Esophagus (tissue), 2 donors: ENCODE data around the gene RAD51B. TPM values are rescaled to one million over a fixed set of nuclear protein-coding genes. Genes with fewer than 3 reads are reported as not detected.

ENCODE experiments used
- H3K27ac ChIP-seq, 2 donors: one replicate each; pipeline ENCODE4 v1.5.1; 2013; ENCODE audit warnings: low read depth in 2 of 2, mild to moderate bottlenecking in 2 of 2, inconsistent platforms in 1 of 2, low read length in 1 of 2, moderate library complexity in 1 of 2
- H3K27me3 ChIP-seq, 2 donors: one replicate each; pipeline ENCODE4 v1.6.1; 2013; ENCODE audit warnings: low read length in 2 of 2, control low read depth in 1 of 2, mild to moderate bottlenecking in 1 of 2; ENCODE audit not compliant: insufficient read depth in 2 of 2, control insufficient read depth in 1 of 2
- H3K36me3 ChIP-seq, 2 donors: one replicate each; pipeline ENCODE4 v1.6.1; 2013; ENCODE audit warnings: low read length in 1 of 2; ENCODE audit not compliant: control insufficient read depth in 2 of 2, insufficient read depth in 2 of 2
- H3K4me1 ChIP-seq, 2 donors: one replicate each; pipeline ENCODE4 v1.6.1; 2013; ENCODE audit warnings: low read length in 1 of 2; ENCODE audit not compliant: control insufficient read depth in 2 of 2, insufficient read depth in 2 of 2
- H3K4me3 ChIP-seq, 2 donors: one replicate each; pipeline ENCODE4 v1.5.1; 2013; ENCODE audit warnings: low read length in 2 of 2, mild to moderate bottlenecking in 2 of 2, low read depth in 1 of 2, moderate library complexity in 1 of 2
- H3K9me3 ChIP-seq, 2 donors: one replicate each; pipeline ENCODE4 v1.6.1; 2013; ENCODE audit warnings: mild to moderate bottlenecking in 2 of 2, low read depth in 1 of 2, low read length in 1 of 2, moderate library complexity in 1 of 2; ENCODE audit not compliant: control insufficient read depth in 2 of 2, insufficient read depth in 1 of 2
- WGBS, 2 donors: extraction: QIAGEN DNeasy Blood & Tissue Kit; methylation state at CpG; one replicate each; pipeline ENCODE4 v1.1.7; 2013; 5-methylcytosine and 5-hydroxymethylcytosine counted together
- polyA plus RNA-seq, 2 donors: library from polyadenylated mRNA; stranded (reverse); fragments of 200-250 nt; gene quantifications; one replicate each; pipeline ENCODE4 v1.2.3, GENCODE V29; 2013
- donor health status: healthy with polysubstance abuse.
- donor health status: Bipolar disorder and iron deficiency.

The RAD51B gene
- polyA plus RNA-seq, 2 donors: 3.2 to 4.0 TPM

- H3K27ac ChIP-seq: no peak overlapping the region
- WGBS, 2 donors: 77 to 85% methylated on average over 11 of the region's 11 CpGs
- peaks cover 0 to 8% of the 10 kb centered on the region in 2 donors for H3K4me1 ChIP-seq
- H3K27me3 ChIP-seq: no peaks in the 10 kb centered on the region
- peaks cover 0 to 2% of the 10 kb centered on the region in 2 donors for H3K36me3 ChIP-seq
- H3K4me3 ChIP-seq: no peak overlapping the region
- H3K9me3 ChIP-seq: no peaks in the 10 kb centered on the region
Measured at GRCh38 chr14:68687746-68688145, 868.2 kb downstream of the RAD51B start.

GRCh38 chr14:68688872-68689371 lies 869.3 kb downstream of the RAD51B start:
- Histone ChIP-seq H3K9me3 (no peaks in the 10 kb centered on the region), H3K4me1 (peaks cover 0 to 4% of the 10 kb centered on the region in 2 donors), H3K36me3 (peaks cover 0 to 2% of the 10 kb centered on the region in 2 donors), H3K27ac (no peak overlapping the region), H3K4me3 (no peak overlapping the region), H3K27me3 (no peaks in the 10 kb centered on the region)
- WGBS, 2 donors: 36 to 43% methylated on average over 9 of the region's 9 CpGs

- H3K27ac ChIP-seq: no peak overlapping the region
- H3K27me3 ChIP-seq: no peaks in the 10 kb centered on the region
- 86% methylated on average over 5 of the region's 5 CpGs for WGBS, 2 donors
- H3K4me1 ChIP-seq: peaks cover 0 to 4% of the 10 kb centered on the region in 2 donors
- no peaks in the 10 kb centered on the region for H3K9me3 ChIP-seq
- H3K4me3 ChIP-seq: no peak overlapping the region
- H3K36me3 ChIP-seq: peaks cover 0 to 2% of the 10 kb centered on the region in 2 donors
Measured at GRCh38 chr14:68689511-68689910, 869.9 kb downstream of the RAD51B start.

- no peak overlapping the region for H3K27ac ChIP-seq
- no peaks in the 10 kb centered on the region for H3K9me3 ChIP-seq
- H3K27me3 ChIP-seq: no peaks in the 10 kb centered on the region
- H3K4me3 ChIP-seq: no peak overlapping the region
- WGBS, 2 donors: 90 to 92% methylated on average over 13 of the region's 13 CpGs
- H3K36me3 ChIP-seq: peaks cover 0 to 2% of the 10 kb centered on the region in 2 donors
- peaks cover 0 to 6% of the 10 kb centered on the region in 2 donors for H3K4me1 ChIP-seq
Measured at GRCh38 chr14:68690089-68690958, 870.7 kb downstream of the RAD51B start.

GRCh38 chr14:68691031-68691791 lies 871.6 kb downstream of the RAD51B start:
- H3K27ac ChIP-seq: no peak overlapping the region
- H3K9me3 ChIP-seq: no peaks in the 10 kb centered on the region
- H3K4me3 ChIP-seq: no peak overlapping the region
- WGBS, 2 donors: 91 to 92% methylated on average over 24 of the region's 24 CpGs
- peaks cover 0 to 10% of the 10 kb centered on the region in 2 donors for H3K4me1 ChIP-seq
- H3K36me3 ChIP-seq: peaks cover 0 to 2% of the 10 kb centered on the region in 2 donors
- H3K27me3 ChIP-seq: no peaks in the 10 kb centered on the region

- Histone ChIP-seq H3K9me3 (no peaks in the 10 kb centered on the region), H3K27ac (no peak overlapping the region), H3K4me3 (no peak overlapping the region), H3K27me3 (no peaks in the 10 kb centered on the region), H3K4me1 (peaks cover 0 to 10% of the 10 kb centered on the region in 2 donors), H3K36me3 (peaks cover 0 to 2% of the 10 kb centered on the region in 2 donors)
- WGBS, 2 donors: 90 to 91% methylated on average over 3 of the region's 3 CpGs
Measured at GRCh38 chr14:68691792-68692118, 872.2 kb downstream of the RAD51B start.

- H3K4me1 ChIP-seq: peaks cover 0 to 10% of the 10 kb centered on the region in 2 donors
- peaks cover 0 to 2% of the 10 kb centered on the region in 2 donors for H3K36me3 ChIP-seq
- no peak overlapping the region for H3K4me3 ChIP-seq
- WGBS, 2 donors: 87% methylated on average over 8 of the region's 8 CpGs
- no peaks in the 10 kb centered on the region for H3K27me3 ChIP-seq
- H3K9me3 ChIP-seq: no peaks in the 10 kb centered on the region
- peak overlapping the region in 1 of 2 donors; percentile 29 for H3K27ac ChIP-seq
Measured at GRCh38 chr14:68692216-68692615, 872.6 kb downstream of the RAD51B start.

GRCh38 chr14:68692916-68693771 lies 873.6 kb downstream of the RAD51B start:
- no peak overlapping the region for H3K4me3 ChIP-seq
- WGBS, 2 donors: 86 to 87% methylated on average over 14 of the region's 14 CpGs
- H3K4me1 ChIP-seq: peaks cover 0 to 10% of the 10 kb centered on the region in 2 donors
- no peaks in the 10 kb centered on the region for H3K9me3 ChIP-seq
- H3K27me3 ChIP-seq: no peaks in the 10 kb centered on the region
- H3K36me3 ChIP-seq: peaks cover 0 to 2% of the 10 kb centered on the region in 2 donors
- no peak overlapping the region for H3K27ac ChIP-seq

- H3K4me3 ChIP-seq: no peak overlapping the region
- H3K9me3 ChIP-seq: no peaks in the 10 kb centered on the region
- H3K27me3 ChIP-seq: no peaks in the 10 kb centered on the region
- peaks cover 0 to 10% of the 10 kb centered on the region in 2 donors for H3K4me1 ChIP-seq
- WGBS, 2 donors: 84 to 85% methylated on average over 2 of the region's 2 CpGs
- H3K27ac ChIP-seq: no peak overlapping the region
- H3K36me3 ChIP-seq: peaks cover 0 to 2% of the 10 kb centered on the region in 2 donors
Measured at GRCh38 chr14:68693926-68694325, 874.3 kb downstream of the RAD51B start.
